HCT116 (cell line): Measurements from ENCODE around the gene LARP1. TPM values are rescaled to one million over a fixed set of nuclear protein-coding genes. Genes with fewer than 3 reads are reported as not detected.

ENCODE experiments used
- ATAC-seq: fragments of 200-7000 bp; cut with Tn5 transposase; 2 replicates; pipeline ENCODE4 v1.9.1; 2020; ENCODE audit warnings: mild to moderate bottlenecking, moderate library complexity
- BruUV-seq: library from RNA; stranded (reverse); fragments of 400-500 nt; replicated peaks from 2 replicates; lab custom pipeline; 2021; lab: Mats Ljungman, UMichigan
- CTCF ChIA-PET: fragments of 300-600 bp; sonication (Branson Sonifier 250); formaldehyde crosslinking; loops from one replicate; lab custom pipeline; 2021; ENCODE audit warnings: antibody characterized with exemption; lab: Charles Lee
- POLR2A ChIA-PET: fragments of 300-600, 350-600 bp; sonication (Branson Sonifier 250); formaldehyde crosslinking; loops from one replicate; lab custom pipeline; 2021; ENCODE audit warnings: antibody characterized with exemption; lab: Charles Lee
- RAD21 ChIA-PET, 2 experiments: fragments of 300-600 bp; sonication (Branson Sonifier 250); formaldehyde crosslinking; loops; one replicate each; lab custom pipeline; 2023; ENCODE audit warnings: low total read pairs in 2 of 2; ENCODE audit not compliant: uncharacterized antibody in 2 of 2, unreplicated experiment in 2 of 2, low non-redundant PET in 1 of 2; lab: Charles Lee
- DNase-seq: peaks from one replicate; pipeline ENCODE4 v3.0.0-alpha.2; 2010; ENCODE audit warnings: low read depth, low spot score
- H2AFZ ChIP-seq: fragments of 200-600 bp; shearing (Covaris generic), sonication (generic); 2 replicates; pipeline ENCODE4 v1.6.1; 2017; ENCODE audit warnings: low read depth, mixed run types, mixed read lengths, antibody characterized with exemption, low read length; ENCODE audit not compliant: poor library complexity, severe bottlenecking
- H3K27ac ChIP-seq: 2 replicates; pipeline ENCODE4 v1.5.1; 2012; ENCODE audit warnings: low read depth, low read length
- H3K27me3 ChIP-seq: fragments of 200-600 bp; sonication (generic); 2 replicates; pipeline ENCODE4 v1.6.1; 2016; ENCODE audit warnings: mixed run types, low read length, mixed read lengths; ENCODE audit not compliant: insufficient read depth
- H3K36me3 ChIP-seq, 2 experiments: fragments of 200-500 bp in 1 of 2; fragments of 200-600 bp in 1 of 2; sonication (Bioruptor generic) in 1 of 2; sonication (generic) in 1 of 2; 2 replicates each; pipeline versions ENCODE4 v1.5.1 to v1.6.1; 2014 to 2016; ENCODE audit warnings: low read length in 2 of 2, inconsistent platforms in 1 of 2, mixed read lengths in 1 of 2, mixed run types in 1 of 2; ENCODE audit not compliant: insufficient read depth in 2 of 2, control insufficient read depth in 1 of 2
- H3K4me1 ChIP-seq, 2 experiments: fragments of 200-600 bp in 1 of 2; sonication (generic) in 1 of 2; 2 replicates each; pipeline versions ENCODE4 v1.5.1 to v1.6.1; 2012 to 2017; ENCODE audit warnings: low read length in 2 of 2, inconsistent platforms in 1 of 2, mild to moderate bottlenecking in 1 of 2, mixed read lengths in 1 of 2, mixed run types in 1 of 2, moderate library complexity in 1 of 2; ENCODE audit not compliant: insufficient read depth in 2 of 2, control insufficient read depth in 1 of 2
- H3K4me2 ChIP-seq: fragments of 200-600 bp; sonication (generic); 2 replicates; pipeline ENCODE4 v1.6.1; 2017; ENCODE audit warnings: mixed run types, low read length, mixed read lengths
- H3K4me3 ChIP-seq, 2 experiments: fragments of 200-600 bp in 1 of 2; sonication (generic) in 1 of 2; replicated peaks in 1 of 2; 2 replicates each; pipeline ENCODE4 v1.5.1; 2011 to 2016; ENCODE audit warnings: low read length in 2 of 2, control low read depth in 1 of 2, low read depth in 1 of 2, mild to moderate bottlenecking in 1 of 2, mixed read lengths in 1 of 2, mixed run types in 1 of 2
- H3K79me2 ChIP-seq: fragments of 200-600 bp; sonication (generic); 2 replicates; pipeline ENCODE4 v1.6.1; 2017; ENCODE audit warnings: mild to moderate bottlenecking, mixed run types, low read length, moderate library complexity, mixed read lengths; ENCODE audit not compliant: insufficient read depth
- H3K9ac ChIP-seq: fragments of 200-600 bp; sonication (generic); 2 replicates; pipeline ENCODE4 v1.6.1; 2016; ENCODE audit warnings: low read length, mixed read lengths
- H3K9me2 ChIP-seq: fragments of 200-600 bp; sonication (generic), shearing (Covaris generic); 2 replicates; pipeline ENCODE4 v1.6.1; 2017; ENCODE audit warnings: mixed run types, mild to moderate bottlenecking, moderate library complexity; ENCODE audit not compliant: insufficient read depth
- H3K9me3 ChIP-seq, 2 experiments: fragments of 200-500 bp in 1 of 2; fragments of 200-600 bp in 1 of 2; sonication (Bioruptor generic) in 1 of 2; sonication (generic) in 1 of 2; 2 replicates each; pipeline ENCODE4 v1.6.1; 2014 to 2017; ENCODE audit warnings: low read length in 2 of 2, mixed read lengths in 2 of 2, inconsistent platforms in 1 of 2, low read depth in 1 of 2, mild to moderate bottlenecking in 1 of 2, mixed run types in 1 of 2, moderate library complexity in 1 of 2; ENCODE audit not compliant: control insufficient read depth in 1 of 2, insufficient read depth in 1 of 2
- H4K20me1 ChIP-seq: fragments of 200-600 bp; sonication (generic), shearing (Covaris generic); 2 replicates; pipeline ENCODE4 v1.6.1; 2017; ENCODE audit warnings: mixed run types, mild to moderate bottlenecking, moderate library complexity; ENCODE audit not compliant: insufficient read depth
- CBX3 ChIP-seq: IDR thresholded peaks from 2 replicates; pipeline ENCODE4 v1.6.1; 2012; ENCODE audit warnings: low read depth
- CEBPB ChIP-seq: IDR thresholded peaks from 2 replicates; pipeline ENCODE4 v1.6.1; 2012; ENCODE audit warnings: low read depth
- ELF1 ChIP-seq: IDR thresholded peaks from 2 replicates; pipeline ENCODE4 v1.6.1; 2012; ENCODE audit warnings: low read depth, borderline replicate concordance
- EZH2 ChIP-seq: fragments of 200-600 bp; sonication (generic); IDR thresholded peaks from 2 replicates; pipeline ENCODE4 v1.6.1; 2017; ENCODE audit warnings: antibody characterized with exemption, mixed run types
- FOSL1 ChIP-seq: IDR thresholded peaks from 2 replicates; pipeline ENCODE4 v1.6.1; 2012; ENCODE audit warnings: low read depth
- JUND ChIP-seq: IDR thresholded peaks from 2 replicates; pipeline ENCODE4 v1.6.1; 2012
- POLR2AphosphoS5 ChIP-seq: IDR thresholded peaks from 2 replicates; pipeline ENCODE4 v1.6.1; 2011; ENCODE audit warnings: mild to moderate bottlenecking, low read depth, low read length, moderate library complexity
- SIN3A ChIP-seq: IDR thresholded peaks from 2 replicates; pipeline ENCODE4 v1.6.1; 2012; ENCODE audit warnings: low read depth
- SP1 ChIP-seq: IDR thresholded peaks from 2 replicates; pipeline ENCODE4 v1.6.1; 2012; ENCODE audit warnings: low read depth
- SRF ChIP-seq: IDR thresholded peaks from 2 replicates; pipeline ENCODE4 v1.6.1; 2012; ENCODE audit warnings: low read depth
- TCF7L2 ChIP-seq: IDR thresholded peaks from 2 replicates; pipeline ENCODE4 v1.7.0; 2011; ENCODE audit warnings: borderline replicate concordance, inconsistent platforms; ENCODE audit not compliant: insufficient read depth, insufficient read length; ENCODE audit errors: extremely low read depth
- YY1 ChIP-seq: IDR thresholded peaks from 2 replicates; pipeline ENCODE4 v1.6.1; 2011; ENCODE audit warnings: low read length, low read depth, moderate library complexity, mild to moderate bottlenecking; ENCODE audit not compliant: insufficient replicate concordance; ENCODE audit errors: extremely low read depth
- intact Hi-C: fragments of 100-400 bp; cut with micrococcal nuclease; formaldehyde crosslinking; loops from 2 replicates; pipeline ENCODE4 v1.10.0; 2022
- total RNA-seq: library from RNA; stranded (reverse); gene quantifications from one replicate; pipeline ENCODE4 v1.2.1, GENCODE V29; 2021; ENCODE audit not compliant: unreplicated experiment
- TF ChIP-seq, protein P1 (sequence below), 3 experiments: fragments of 200-600 bp in 1 of 3; sonication (generic) in 1 of 3; IDR thresholded peaks in 2 of 3; conservative IDR thresholded peaks in 1 of 3; 2 replicates each; pipeline ENCODE4 v1.5.1; 2012 to 2017; ENCODE audit warnings: low read depth in 2 of 3, low read length in 2 of 3, antibody characterized with exemption in 1 of 3, borderline replicate concordance in 1 of 3, control low read depth in 1 of 3, mild to moderate bottlenecking in 1 of 3, mixed read lengths in 1 of 3, mixed run types in 1 of 3, moderate library complexity in 1 of 3; ENCODE audit not compliant: insufficient read depth in 1 of 3
- TF ChIP-seq, protein P2 (sequence below): IDR thresholded peaks from 2 replicates; pipeline ENCODE4 v1.6.1; 2012

Gene LARP1
- total RNA-seq, 1 experiment from 2014 or later: 201 TPM

DNA sequence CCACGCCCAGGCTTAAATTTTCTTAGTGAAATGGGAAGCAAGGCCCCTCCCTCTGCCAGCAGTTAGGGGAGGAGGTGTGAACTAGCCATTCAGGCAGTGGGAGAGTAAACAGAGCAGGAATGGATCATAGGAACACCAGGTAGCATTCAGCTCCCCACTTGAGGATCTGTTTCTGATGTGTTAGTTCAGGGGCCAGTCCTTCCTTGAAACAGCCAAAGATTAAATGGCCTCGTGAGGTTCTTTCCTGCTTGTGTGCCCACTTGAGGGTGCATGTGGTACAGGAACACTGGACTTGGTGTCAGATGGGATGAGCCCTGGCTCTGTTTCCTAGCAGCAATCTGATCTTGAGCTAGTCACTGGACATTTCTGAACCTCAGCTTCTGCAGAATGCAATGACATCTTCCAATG is 74.0 kb downstream of the LARP1 start:
- ATAC-seq (peak; percentile 10; the same call in 1 of the 2 replicates), DNase-seq (peak; percentile 19)
- Histone ChIP-seq H3K9me3 (no peaks in the 10 kb centered on the region), H2AFZ (no peak overlapping the region), H3K4me2 (peak overlapping the region; percentile 66), H3K27ac (peak overlapping the region; percentile 56; the same call in 1 of the 2 replicates), H3K27me3 (no peaks in the 10 kb centered on the region), H3K79me2 (no peaks in the 10 kb centered on the region), H3K36me3 (no peaks in the 10 kb centered on the region), H3K4me1 (peaks cover 30 to 40% of the 10 kb centered on the region in 2 experiments), H3K9ac (no peak overlapping the region), H3K9me2 (no peaks in the 10 kb centered on the region), H3K4me3 (no peak overlapping the region), H4K20me1 (no peaks in the 10 kb centered on the region)
- TF ChIP-seq ELF1 (no peak), FOSL1 (no peak), SRF (no peak)
- RAD21 ChIA-PET: no interaction called here
- POLR2A ChIA-PET: interaction anchor here (2.1 kb wide), 1 partner anchor 29 kb away, joined by 7 read pairs; the partner anchor contains the start of gene CNOT8
- intact Hi-C loops: no loop called here
- no TSS peak for BruUV-seq
- CTCF ChIA-PET: interaction anchor here (0.9 kb wide), 1 partner anchor 179 kb away, joined by 5 read pairs; no protein-coding TSS in a partner anchor

DNA sequence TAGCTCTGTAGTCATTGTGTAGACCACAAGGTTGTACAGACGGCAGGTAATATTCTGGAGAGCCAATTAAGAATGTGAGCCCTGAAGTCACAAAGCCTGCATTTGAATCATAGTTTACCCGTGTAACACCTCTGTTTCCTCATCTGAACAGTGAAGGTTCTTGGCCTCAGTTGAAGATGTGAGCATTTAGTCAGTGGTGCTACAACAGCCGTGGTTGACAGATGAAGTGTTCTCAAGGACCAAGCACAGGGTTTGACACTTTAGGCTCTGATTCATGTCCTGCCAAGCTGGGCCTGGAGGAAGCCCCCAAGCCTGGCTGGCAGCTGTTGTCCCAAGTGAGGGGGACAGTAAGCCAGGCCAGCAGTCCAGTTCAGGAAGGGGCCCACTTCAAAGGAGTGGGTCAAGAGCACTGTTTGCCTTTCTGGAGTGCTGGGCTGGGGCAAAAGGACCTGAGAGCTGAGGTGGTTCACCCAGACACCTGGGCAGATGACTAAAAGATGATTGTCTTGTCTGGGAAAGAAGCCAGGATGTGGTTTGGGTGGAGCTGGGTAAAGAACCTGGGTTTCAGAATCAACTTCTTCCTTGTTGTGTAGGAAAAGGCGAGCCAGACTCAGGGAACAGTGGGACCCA is 74.5 kb downstream of the LARP1 start:
- peak overlapping the region; percentile 11; the same call in 1 of the 2 replicates for H3K9ac ChIP-seq
- ChIA-PET RAD21 (no interaction called here), CTCF (interaction anchor here (0.9 kb wide), 1 partner anchor 179 kb away, joined by 5 read pairs; no protein-coding TSS in a partner anchor), POLR2A (interaction anchor here (2.1 kb wide), 1 partner anchor 28 kb away, joined by 7 read pairs; the partner anchor contains the start of gene CNOT8)
- no TSS peak for BruUV-seq
- peak overlapping the region; percentile 56 for H3K27ac ChIP-seq
- H3K4me2 ChIP-seq: peak overlapping the region; percentile 66
- ATAC-seq: peak; percentile 86
- H3K79me2 ChIP-seq: no peaks in the 10 kb centered on the region
- peaks cover 35 to 44% of the 10 kb centered on the region in 2 experiments for H3K4me1 ChIP-seq
- no peaks in the 10 kb centered on the region for H3K9me3 ChIP-seq
- H2AFZ ChIP-seq: no peak overlapping the region
- no peaks in the 10 kb centered on the region for H3K36me3 ChIP-seq
- intact Hi-C loops: no loop called here
- DNase-seq: peak; percentile 85
- H3K4me3 ChIP-seq: peak overlapping the region in 1 of 2 experiments; percentile 33; a peak in 2 of 4 replicates
- no peaks in the 10 kb centered on the region for H3K9me2 ChIP-seq
- TF ChIP-seq FOSL1: peak; percentile 97
- TF ChIP-seq CEBPB: peak; percentile 55; the same call in 1 of the 2 replicates
- TF ChIP-seq CBX3: peak; percentile 89
- TF ChIP-seq SRF: peak; percentile 65
- TF ChIP-seq JUND: peak; percentile 93
- TF ChIP-seq SIN3A: peak; percentile 73; the same call in 1 of the 2 replicates
- peak; percentile 63 for TF ChIP-seq POLR2AphosphoS5
- TF ChIP-seq YY1: peak; percentile 4
- no peak for TF ChIP-seq TCF7L2
- TF ChIP-seq, protein P1, sequence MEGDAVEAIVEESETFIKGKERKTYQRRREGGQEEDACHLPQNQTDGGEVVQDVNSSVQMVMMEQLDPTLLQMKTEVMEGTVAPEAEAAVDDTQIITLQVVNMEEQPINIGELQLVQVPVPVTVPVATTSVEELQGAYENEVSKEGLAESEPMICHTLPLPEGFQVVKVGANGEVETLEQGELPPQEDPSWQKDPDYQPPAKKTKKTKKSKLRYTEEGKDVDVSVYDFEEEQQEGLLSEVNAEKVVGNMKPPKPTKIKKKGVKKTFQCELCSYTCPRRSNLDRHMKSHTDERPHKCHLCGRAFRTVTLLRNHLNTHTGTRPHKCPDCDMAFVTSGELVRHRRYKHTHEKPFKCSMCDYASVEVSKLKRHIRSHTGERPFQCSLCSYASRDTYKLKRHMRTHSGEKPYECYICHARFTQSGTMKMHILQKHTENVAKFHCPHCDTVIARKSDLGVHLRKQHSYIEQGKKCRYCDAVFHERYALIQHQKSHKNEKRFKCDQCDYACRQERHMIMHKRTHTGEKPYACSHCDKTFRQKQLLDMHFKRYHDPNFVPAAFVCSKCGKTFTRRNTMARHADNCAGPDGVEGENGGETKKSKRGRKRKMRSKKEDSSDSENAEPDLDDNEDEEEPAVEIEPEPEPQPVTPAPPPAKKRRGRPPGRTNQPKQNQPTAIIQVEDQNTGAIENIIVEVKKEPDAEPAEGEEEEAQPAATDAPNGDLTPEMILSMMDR (IDR thresholded peaks at IDR 0.05 in 2 of 3, conservative IDR thresholded peaks at IDR 0.05 in 1 of 3; ENCODE audit: borderline replicate concordance in 1 of 3, insufficient read depth in 1 of 3, low read depth in 2 of 3, low read length in 2 of 3): no peak
- TF ChIP-seq, protein P2, sequence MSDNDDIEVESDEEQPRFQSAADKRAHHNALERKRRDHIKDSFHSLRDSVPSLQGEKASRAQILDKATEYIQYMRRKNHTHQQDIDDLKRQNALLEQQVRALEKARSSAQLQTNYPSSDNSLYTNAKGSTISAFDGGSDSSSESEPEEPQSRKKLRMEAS: peak; percentile 80; the same call in 1 of the 2 replicates
- TF ChIP-seq SP1: peak; percentile 92
- no peak for TF ChIP-seq EZH2
- H3K27me3 ChIP-seq: no peaks in the 10 kb centered on the region
- H4K20me1 ChIP-seq: no peaks in the 10 kb centered on the region
